GM12878 (cell line): ENCODE data around the gene ZDHHC18. TPM values are rescaled to one million over a fixed set of nuclear protein-coding genes. Genes with fewer than 3 reads are reported as not detected.
A peak's percentile ranks its signal among the peaks of the same experiment; 100 is the strongest.

ENCODE experiments used
- BMI1 ChIP-seq: fragments of 450-650 bp; IDR thresholded peaks from 2 replicates; pipeline ENCODE4 v1.6.1; 2016; ENCODE audit warnings: mild to moderate bottlenecking, moderate library complexity, borderline replicate concordance
- BRCA1 ChIP-seq: IDR thresholded peaks from 2 replicates; pipeline ENCODE4 v1.6.1; 2011; ENCODE audit warnings: low read depth, low read length, improper control_type of control experiment
- CBX3 ChIP-seq: fragments of 200-600 bp; sonication (generic); IDR thresholded peaks from 2 replicates; pipeline ENCODE4 v1.6.1; 2016; ENCODE audit warnings: low read depth, borderline replicate concordance
- EED ChIP-seq: sonication (generic); IDR thresholded peaks from 2 replicates; pipeline ENCODE4 v1.6.1; 2016; ENCODE audit warnings: antibody characterized with exemption, low read depth
- ESRRA ChIP-seq: IDR thresholded peaks from 2 replicates; pipeline ENCODE4 v1.6.1; 2012; ENCODE audit warnings: mild to moderate bottlenecking, low read length, improper control_type of control experiment
- FOXK2 ChIP-seq: fragments of 450-650 bp; IDR thresholded peaks from 2 replicates; pipeline ENCODE4 v1.6.1; 2017; ENCODE audit warnings: mild to moderate bottlenecking, moderate library complexity
- HDAC2 ChIP-seq: fragments of 200-600 bp; sonication (generic); IDR thresholded peaks from 2 replicates; pipeline ENCODE4 v1.6.1; 2017
- IKZF1 ChIP-seq: fragments of 450-650 bp; conservative IDR thresholded peaks from 2 replicates; pipeline ENCODE4 v1.6.1; 2017; ENCODE audit warnings: antibody characterized with exemption, mild to moderate bottlenecking
- MTA3 ChIP-seq: IDR thresholded peaks from 2 replicates; pipeline ENCODE4 v1.6.1; 2012; ENCODE audit warnings: low read length, inconsistent platforms, borderline replicate concordance
- NBN ChIP-seq: fragments of 450-650 bp; IDR thresholded peaks from 2 replicates; pipeline ENCODE4 v1.6.1; 2016
- SPI1 ChIP-seq: IDR thresholded peaks from 2 replicates; pipeline ENCODE4 v1.6.1; 2011; ENCODE audit warnings: low read depth, mild to moderate bottlenecking, low read length, moderate library complexity, borderline replicate concordance; ENCODE audit not compliant: insufficient read depth
- STAT1 ChIP-seq: fragments of 450-650 bp; conservative IDR thresholded peaks from 2 replicates; pipeline ENCODE4 v1.6.1; 2014; ENCODE audit warnings: antibody characterized with exemption, mild to moderate bottlenecking
- STAT3 ChIP-seq: IDR thresholded peaks from 2 replicates; pipeline ENCODE4 v1.6.1; 2011; ENCODE audit warnings: low read depth, low read length, improper control_type of control experiment
- TBL1XR1 ChIP-seq: IDR thresholded peaks from 2 replicates; pipeline ENCODE4 v1.6.1; 2012; ENCODE audit warnings: low read depth, low read length, improper control_type of control experiment
- TCF3 ChIP-seq: IDR thresholded peaks from 2 replicates; pipeline ENCODE4 v1.6.1; 2012; ENCODE audit warnings: low read depth, mild to moderate bottlenecking, low read length, borderline replicate concordance; ENCODE audit not compliant: insufficient read depth
- ZSCAN29 ChIP-seq: fragments of 450-650 bp; IDR thresholded peaks from 2 replicates; pipeline ENCODE4 v1.6.1; 2017; ENCODE audit warnings: mild to moderate bottlenecking, moderate library complexity
- polyA plus RNA-seq, 11 experiments: library from polyadenylated mRNA; depleted of rRNA in 4 of 11; unstranded in 6 of 11; stranded (reverse) in 5 of 11; fragments of >200 nt; fragmentation: Nextera tagmentation in 4 of 11; fragmentation: Illumina TruSeq in 1 of 11; extraction: Ambion mirVana in 4 of 11; extraction: Trizol in 1 of 11; gene quantifications; 1 replicate in 1 of 11; 2 replicates in 10 of 11; pipeline versions ENCODE4 v1.2.1 to v1.2.3, GENCODE V29; 2011 to 2016; ENCODE audit warnings: inconsistent platforms in 2 of 11, missing spikeins in 2 of 11, low read depth in 1 of 11
- total RNA-seq, 4 experiments: library from RNA; depleted of rRNA in 3 of 4; stranded (reverse); fragments of >200 nt in 3 of 4; fragmentation: Illumina TruSeq in 1 of 4; extraction: Trizol in 1 of 4; gene quantifications; 2 replicates each; pipeline versions ENCODE4 v1.2.1 to v1.2.3, GENCODE V29; 2013 to 2021
- TF ChIP-seq, protein P1 (sequence below): IDR thresholded peaks from 2 replicates; pipeline ENCODE4 v1.6.1; 2012; ENCODE audit warnings: mild to moderate bottlenecking, low read depth, low read length
- TF ChIP-seq, protein P2 (sequence below): fragments of 150-350 bp; IDR thresholded peaks from 2 replicates; pipeline ENCODE4 v1.6.1; 2016; ENCODE audit warnings: low read depth, low read length
- TF ChIP-seq, protein P3 (sequence below): IDR thresholded peaks from 2 replicates; pipeline ENCODE4 v1.6.1; 2011; ENCODE audit warnings: mild to moderate bottlenecking, low read depth, low read length, moderate library complexity; ENCODE audit not compliant: insufficient replicate concordance
- TF ChIP-seq, protein P4 (sequence below): IDR thresholded peaks from 2 replicates; pipeline ENCODE4 v1.6.1; 2012; ENCODE audit warnings: low read depth, low read length, improper control_type of control experiment
- TF ChIP-seq, protein P5 (sequence below): IDR thresholded peaks from 2 replicates; pipeline ENCODE4 v1.6.1; 2012; ENCODE audit warnings: low read length, inconsistent platforms

Gene ZDHHC18
- total and polyA plus RNA-seq, 10 of the 15 experiments (the other 5 are each of a cell fraction or from before 2014, with no cell fraction given): 0.40 to 81.2 (median 21.3) TPM

DNA sequence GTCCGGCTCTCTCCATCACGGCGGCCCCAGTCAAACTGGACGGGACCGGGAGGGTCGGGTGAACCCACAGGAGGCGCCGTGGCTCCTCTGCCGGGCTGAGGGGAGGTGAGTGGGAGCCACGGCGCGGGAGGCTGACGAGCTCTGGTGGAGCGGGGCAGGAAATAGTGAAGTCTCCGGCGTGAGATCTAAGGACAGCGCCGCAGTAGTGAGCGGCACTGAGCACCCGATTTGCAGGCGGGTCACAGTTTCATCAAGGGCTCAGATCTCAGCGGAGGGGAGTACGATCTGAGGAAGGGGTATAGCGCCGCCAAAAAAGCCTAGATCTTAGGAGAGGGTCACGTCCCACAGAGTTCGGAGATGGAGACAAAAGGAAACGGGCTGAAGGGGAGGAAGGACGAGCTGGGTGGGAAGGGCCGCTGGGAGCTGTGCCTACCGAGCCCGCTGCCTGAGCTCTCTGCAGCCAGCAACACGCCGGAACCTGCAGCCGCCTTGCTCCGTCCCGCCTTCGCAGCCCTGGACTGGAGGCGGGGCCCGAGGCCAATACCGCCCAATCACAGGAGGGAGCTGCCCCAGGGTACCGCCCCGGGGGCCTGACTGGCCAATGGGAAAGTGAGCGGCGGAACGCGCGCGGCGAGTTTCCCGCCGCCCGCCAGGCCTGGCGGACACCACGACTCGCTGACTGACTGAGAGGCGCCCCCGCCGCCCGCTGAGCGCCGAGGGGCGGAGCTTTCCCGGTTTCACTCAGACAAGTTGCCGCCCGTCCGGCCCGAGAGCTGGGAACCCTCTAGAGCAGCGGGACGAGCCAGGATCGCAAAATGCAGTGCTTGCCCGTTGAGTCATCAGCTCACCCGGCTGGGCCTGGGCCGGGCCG, 38.4 kb downstream of the ZDHHC18 start (continued):
- no peak for TF ChIP-seq ZSCAN29
- TF ChIP-seq HDAC2: no peak
- TF ChIP-seq, protein P1, sequence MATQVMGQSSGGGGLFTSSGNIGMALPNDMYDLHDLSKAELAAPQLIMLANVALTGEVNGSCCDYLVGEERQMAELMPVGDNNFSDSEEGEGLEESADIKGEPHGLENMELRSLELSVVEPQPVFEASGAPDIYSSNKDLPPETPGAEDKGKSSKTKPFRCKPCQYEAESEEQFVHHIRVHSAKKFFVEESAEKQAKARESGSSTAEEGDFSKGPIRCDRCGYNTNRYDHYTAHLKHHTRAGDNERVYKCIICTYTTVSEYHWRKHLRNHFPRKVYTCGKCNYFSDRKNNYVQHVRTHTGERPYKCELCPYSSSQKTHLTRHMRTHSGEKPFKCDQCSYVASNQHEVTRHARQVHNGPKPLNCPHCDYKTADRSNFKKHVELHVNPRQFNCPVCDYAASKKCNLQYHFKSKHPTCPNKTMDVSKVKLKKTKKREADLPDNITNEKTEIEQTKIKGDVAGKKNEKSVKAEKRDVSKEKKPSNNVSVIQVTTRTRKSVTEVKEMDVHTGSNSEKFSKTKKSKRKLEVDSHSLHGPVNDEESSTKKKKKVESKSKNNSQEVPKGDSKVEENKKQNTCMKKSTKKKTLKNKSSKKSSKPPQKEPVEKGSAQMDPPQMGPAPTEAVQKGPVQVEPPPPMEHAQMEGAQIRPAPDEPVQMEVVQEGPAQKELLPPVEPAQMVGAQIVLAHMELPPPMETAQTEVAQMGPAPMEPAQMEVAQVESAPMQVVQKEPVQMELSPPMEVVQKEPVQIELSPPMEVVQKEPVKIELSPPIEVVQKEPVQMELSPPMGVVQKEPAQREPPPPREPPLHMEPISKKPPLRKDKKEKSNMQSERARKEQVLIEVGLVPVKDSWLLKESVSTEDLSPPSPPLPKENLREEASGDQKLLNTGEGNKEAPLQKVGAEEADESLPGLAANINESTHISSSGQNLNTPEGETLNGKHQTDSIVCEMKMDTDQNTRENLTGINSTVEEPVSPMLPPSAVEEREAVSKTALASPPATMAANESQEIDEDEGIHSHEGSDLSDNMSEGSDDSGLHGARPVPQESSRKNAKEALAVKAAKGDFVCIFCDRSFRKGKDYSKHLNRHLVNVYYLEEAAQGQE: no peak
- TF ChIP-seq CBX3: no peak
- TF ChIP-seq, protein P2, sequence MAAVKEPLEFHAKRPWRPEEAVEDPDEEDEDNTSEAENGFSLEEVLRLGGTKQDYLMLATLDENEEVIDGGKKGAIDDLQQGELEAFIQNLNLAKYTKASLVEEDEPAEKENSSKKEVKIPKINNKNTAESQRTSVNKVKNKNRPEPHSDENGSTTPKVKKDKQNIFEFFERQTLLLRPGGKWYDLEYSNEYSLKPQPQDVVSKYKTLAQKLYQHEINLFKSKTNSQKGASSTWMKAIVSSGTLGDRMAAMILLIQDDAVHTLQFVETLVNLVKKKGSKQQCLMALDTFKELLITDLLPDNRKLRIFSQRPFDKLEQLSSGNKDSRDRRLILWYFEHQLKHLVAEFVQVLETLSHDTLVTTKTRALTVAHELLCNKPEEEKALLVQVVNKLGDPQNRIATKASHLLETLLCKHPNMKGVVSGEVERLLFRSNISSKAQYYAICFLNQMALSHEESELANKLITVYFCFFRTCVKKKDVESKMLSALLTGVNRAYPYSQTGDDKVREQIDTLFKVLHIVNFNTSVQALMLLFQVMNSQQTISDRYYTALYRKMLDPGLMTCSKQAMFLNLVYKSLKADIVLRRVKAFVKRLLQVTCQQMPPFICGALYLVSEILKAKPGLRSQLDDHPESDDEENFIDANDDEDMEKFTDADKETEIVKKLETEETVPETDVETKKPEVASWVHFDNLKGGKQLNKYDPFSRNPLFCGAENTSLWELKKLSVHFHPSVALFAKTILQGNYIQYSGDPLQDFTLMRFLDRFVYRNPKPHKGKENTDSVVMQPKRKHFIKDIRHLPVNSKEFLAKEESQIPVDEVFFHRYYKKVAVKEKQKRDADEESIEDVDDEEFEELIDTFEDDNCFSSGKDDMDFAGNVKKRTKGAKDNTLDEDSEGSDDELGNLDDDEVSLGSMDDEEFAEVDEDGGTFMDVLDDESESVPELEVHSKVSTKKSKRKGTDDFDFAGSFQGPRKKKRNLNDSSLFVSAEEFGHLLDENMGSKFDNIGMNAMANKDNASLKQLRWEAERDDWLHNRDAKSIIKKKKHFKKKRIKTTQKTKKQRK: peak; percentile 82
- TF ChIP-seq, protein P3, sequence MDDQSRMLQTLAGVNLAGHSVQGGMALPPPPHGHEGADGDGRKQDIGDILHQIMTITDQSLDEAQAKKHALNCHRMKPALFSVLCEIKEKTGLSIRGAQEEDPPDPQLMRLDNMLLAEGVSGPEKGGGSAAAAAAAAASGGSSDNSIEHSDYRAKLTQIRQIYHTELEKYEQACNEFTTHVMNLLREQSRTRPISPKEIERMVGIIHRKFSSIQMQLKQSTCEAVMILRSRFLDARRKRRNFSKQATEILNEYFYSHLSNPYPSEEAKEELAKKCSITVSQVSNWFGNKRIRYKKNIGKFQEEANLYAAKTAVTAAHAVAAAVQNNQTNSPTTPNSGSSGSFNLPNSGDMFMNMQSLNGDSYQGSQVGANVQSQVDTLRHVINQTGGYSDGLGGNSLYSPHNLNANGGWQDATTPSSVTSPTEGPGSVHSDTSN: peak; percentile 77
- no peak for TF ChIP-seq SPI1
- TF ChIP-seq TBL1XR1: 0 out of 2 replicates have a peak, but pooled peaks have one; percentile 25
- TF ChIP-seq, protein P4, sequence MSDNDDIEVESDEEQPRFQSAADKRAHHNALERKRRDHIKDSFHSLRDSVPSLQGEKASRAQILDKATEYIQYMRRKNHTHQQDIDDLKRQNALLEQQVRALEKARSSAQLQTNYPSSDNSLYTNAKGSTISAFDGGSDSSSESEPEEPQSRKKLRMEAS: peak; percentile 54
- TF ChIP-seq TCF3: peak; percentile 69; the same call in 1 of the 2 replicates
- no peak for TF ChIP-seq ESRRA
- TF ChIP-seq MTA3: no peak
- TF ChIP-seq EED: 0 out of 2 replicates have a peak, but pooled peaks have one; percentile 31
- no peak for TF ChIP-seq STAT1
- TF ChIP-seq STAT3: no peak
- TF ChIP-seq BRCA1: no peak
- no peak; the same call in none of the 2 replicates for TF ChIP-seq IKZF1
- TF ChIP-seq, protein P5, sequence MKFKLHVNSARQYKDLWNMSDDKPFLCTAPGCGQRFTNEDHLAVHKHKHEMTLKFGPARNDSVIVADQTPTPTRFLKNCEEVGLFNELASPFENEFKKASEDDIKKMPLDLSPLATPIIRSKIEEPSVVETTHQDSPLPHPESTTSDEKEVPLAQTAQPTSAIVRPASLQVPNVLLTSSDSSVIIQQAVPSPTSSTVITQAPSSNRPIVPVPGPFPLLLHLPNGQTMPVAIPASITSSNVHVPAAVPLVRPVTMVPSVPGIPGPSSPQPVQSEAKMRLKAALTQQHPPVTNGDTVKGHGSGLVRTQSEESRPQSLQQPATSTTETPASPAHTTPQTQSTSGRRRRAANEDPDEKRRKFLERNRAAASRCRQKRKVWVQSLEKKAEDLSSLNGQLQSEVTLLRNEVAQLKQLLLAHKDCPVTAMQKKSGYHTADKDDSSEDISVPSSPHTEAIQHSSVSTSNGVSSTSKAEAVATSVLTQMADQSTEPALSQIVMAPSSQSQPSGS: no peak
- TF ChIP-seq FOXK2: no peak
- TF ChIP-seq NBN: peak; percentile 24; the same call in 1 of the 2 replicates
- TF ChIP-seq BMI1: no peak
